NB4 (cell line): ENCODE measurements around the gene SET.
"Not testable (repeated sequence)": the region's sequence is repeated elsewhere in the genome, so short reads cannot be mapped to it uniquely, and the experiment has no call there.

Source experiments
- CTCF ChIP-seq: IDR thresholded peaks from one replicate; pipeline ENCODE4 v1.5.1; 2012; ENCODE audit warnings: low read depth, low read length
- POLR2A ChIP-seq: IDR thresholded peaks from 2 replicates; pipeline ENCODE4 v1.6.1; 2011; ENCODE audit warnings: mild to moderate bottlenecking; ENCODE audit not compliant: insufficient read length; ENCODE audit errors: extremely low read depth

- TF ChIP-seq POLR2A, CTCF: not testable (repeated sequence)
Observed at GRCh38 chr9:128666481-128666941, 22.5 kb upstream of the SET start.
